Gastroesophageal sphincter (tissue), 4 donors: ENCODE results near the gene B4GALT7. TPM values are rescaled to one million over a fixed set of nuclear protein-coding genes. Genes with fewer than 3 reads are reported as not detected.
"Not testable (repeated sequence)": the region's sequence is repeated elsewhere in the genome, so short reads cannot be mapped to it uniquely, and the experiment has no call there.

Source experiments
- ATAC-seq: fragments of 150-250 bp; one replicate; pipeline ENCODE4 v1.9.1; 2016; ENCODE audit warnings: mild to moderate bottlenecking, moderate library complexity
- H3K27ac ChIP-seq, 4 donors: fragments of 200-600 bp; sonication (generic) in 3 of 4; 1 replicate in 3 of 4; 2 replicates in 1 of 4; pipeline ENCODE4 v1.5.1; 2016 to 2019
- H3K27me3 ChIP-seq: fragments of 200-600 bp; sonication (generic); one replicate; pipeline ENCODE4 v1.5.1; 2019
- H3K36me3 ChIP-seq, 2 donors: fragments of 200-600 bp; sonication (generic); one replicate each; pipeline ENCODE4 v1.5.1; 2019; ENCODE audit warnings: control low read depth in 1 of 2
- H3K4me1 ChIP-seq, 3 donors: fragments of 200-600 bp; sonication (generic); 1 replicate in 2 of 3; 2 replicates in 1 of 3; pipeline ENCODE4 v1.5.1; 2016 to 2019; ENCODE audit warnings: control low read depth in 2 of 3
- H3K4me3 ChIP-seq, 2 donors: fragments of 200-600 bp; sonication (generic); one replicate each; pipeline ENCODE4 v1.5.1; 2019; ENCODE audit warnings: mild to moderate bottlenecking in 1 of 2, moderate library complexity in 1 of 2
- H3K9me3 ChIP-seq, 3 donors: fragments of 200-600 bp; sonication (generic); one replicate each; pipeline ENCODE4 v1.5.1; 2017 to 2019; ENCODE audit warnings: control low read depth in 2 of 3
- CTCF ChIP-seq, 4 experiments: fragments of 200-600 bp in 2 of 4; fragments of 450-650 bp in 2 of 4; sonication (generic) in 1 of 4; IDR thresholded peaks; one replicate each; pipeline ENCODE4 v1.5.1; 2017 to 2019; ENCODE audit warnings: antibody characterized with exemption in 4 of 4, mild to moderate bottlenecking in 2 of 4, moderate library complexity in 2 of 4
- EP300 ChIP-seq: sonication (generic); formaldehyde crosslinking; IDR thresholded peaks from one replicate; pipeline ENCODE4 v1.6.1; 2017; ENCODE audit warnings: antibody characterized with exemption, mild to moderate bottlenecking
- POLR2A ChIP-seq, 2 donors: fragments of 450-650 bp; IDR thresholded peaks; one replicate each; pipeline ENCODE4 v1.6.1; 2017; ENCODE audit warnings: antibody characterized with exemption in 2 of 2, mild to moderate bottlenecking in 2 of 2, moderate library complexity in 1 of 2
- POLR2AphosphoS5 ChIP-seq: sonication (generic); formaldehyde crosslinking; IDR thresholded peaks from one replicate; pipeline ENCODE4 v1.6.1; 2017; ENCODE audit warnings: antibody characterized with exemption
- WGBS, 2 donors: methylation state at CpG; one replicate each; pipeline ENCODE4 v1.1.5; 2018; ENCODE audit warnings: low coverage in 1 of 2; 5-methylcytosine and 5-hydroxymethylcytosine counted together
- total RNA-seq, 4 donors: library from RNA; depleted of rRNA; stranded (reverse); fragments of >200 nt; gene quantifications; one replicate each; pipeline ENCODE4 v1.1.0, GENCODE V29; 2016

The B4GALT7 gene
- total RNA-seq, 4 donors from 2014 or later: 10.2 to 19.5 (median 15.5) TPM

- Histone ChIP-seq H3K36me3 (peaks cover 0 to 15% of the 10 kb centered on the region in 2 donors), H3K27ac (no peak overlapping the region), H3K27me3 (no peaks in the 10 kb centered on the region), H3K4me3 (no peak overlapping the region), H3K9me3 (no peaks in the 10 kb centered on the region), H3K4me1 (peaks cover 0 to 47% (median 8%) of the 10 kb centered on the region in 3 donors)
- TF ChIP-seq CTCF (IDR thresholded peaks at IDR 0.05): no peak
- TF ChIP-seq POLR2AphosphoS5: no peak
- no peak for TF ChIP-seq EP300
- TF ChIP-seq POLR2A (IDR thresholded peaks at IDR 0.05): no peak
- 42 to 58% methylated on average over 1 to 2 of the region's 2 CpGs for WGBS, 2 donors
- no peak for ATAC-seq
Measured at GRCh38 chr5:177555228-177555627, 44.7 kb upstream of the B4GALT7 start.

GRCh38 chr5:177555665-177556064 lies 44.3 kb upstream of the B4GALT7 start:
- Histone ChIP-seq H3K4me1 (peaks cover 0 to 42% (median 8%) of the 10 kb centered on the region in 3 donors), H3K36me3 (peaks cover 0 to 15% of the 10 kb centered on the region in 2 donors), H3K4me3 (no peak overlapping the region), H3K27me3 (no peaks in the 10 kb centered on the region), H3K9me3 (no peaks in the 10 kb centered on the region), H3K27ac (no peak overlapping the region)
- no peak for ATAC-seq
- WGBS, 2 donors: 93 to 94% methylated on average over 5 of the region's 5 CpGs
- TF ChIP-seq CTCF (IDR thresholded peaks at IDR 0.05) (no peak), EP300 (no peak), POLR2A (IDR thresholded peaks at IDR 0.05) (no peak), POLR2AphosphoS5 (no peak)

- Histone ChIP-seq H3K27me3 (no peaks in the 10 kb centered on the region), H3K27ac (no peak overlapping the region), H3K4me3 (no peak overlapping the region), H3K36me3 (peaks cover 0 to 4% of the 10 kb centered on the region in 2 donors), H3K9me3 (no peaks in the 10 kb centered on the region), H3K4me1 (peaks cover 0 to 29% (median 8%) of the 10 kb centered on the region in 3 donors)
- no peak for ATAC-seq
- WGBS, 2 donors: 42 to 60% methylated on average over 2 of the region's 4 CpGs
- TF ChIP-seq EP300 (no peak), CTCF (IDR thresholded peaks at IDR 0.05) (no peak), POLR2A (IDR thresholded peaks at IDR 0.05) (no peak), POLR2AphosphoS5 (no peak)
Measured at GRCh38 chr5:177557041-177557647, 42.8 kb upstream of the B4GALT7 start.

- no peak overlapping the region for H3K27ac ChIP-seq
- ATAC-seq: no peak
- no peak overlapping the region for H3K4me3 ChIP-seq
- no peak for TF ChIP-seq CTCF (IDR thresholded peaks at IDR 0.05)
- TF ChIP-seq EP300: no peak
- no peak for TF ChIP-seq POLR2A (IDR thresholded peaks at IDR 0.05)
- TF ChIP-seq POLR2AphosphoS5: no peak
- no peaks in the 10 kb centered on the region for H3K9me3 ChIP-seq
- WGBS, 2 donors: 69 to 100% methylated on average over 2 to 4 of the region's 5 CpGs
- H3K27me3 ChIP-seq: no peaks in the 10 kb centered on the region
- no peaks in the 10 kb centered on the region for H3K36me3 ChIP-seq
- peaks cover 0 to 22% (median 6%) of the 10 kb centered on the region in 3 donors for H3K4me1 ChIP-seq
Measured at GRCh38 chr5:177557796-177558195, 42.1 kb upstream of the B4GALT7 start.

- peaks cover 0 to 11% (median 0%) of the 10 kb centered on the region in 3 donors for H3K4me1 ChIP-seq
- ATAC-seq: not testable (repeated sequence)
- 50 to 96% methylated on average over 4 to 8 of the region's 8 CpGs for WGBS, 2 donors
Measured at GRCh38 chr5:177559446-177559941, 40.4 kb upstream of the B4GALT7 start.

More at GRCh38 chr5:177559446-177559941, 40.4 kb upstream of the B4GALT7 start:
- not testable (repeated sequence) for H3K27me3 ChIP-seq, H3K9me3 ChIP-seq, H3K36me3 ChIP-seq, H3K27ac ChIP-seq, H3K4me3 ChIP-seq
